CD4-positive, CD25-positive, alpha-beta regulatory T cell (primary cell): ENCODE results near the gene PPM1N. TPM values are rescaled to one million over a fixed set of nuclear protein-coding genes. Genes with fewer than 3 reads are reported as not detected.

Experiments used
- ATAC-seq, 2 donors: fragments of 150-1000 bp; cut with Tn5 transposase; one replicate each; pipeline ENCODE4 v1.10.0; 2021; ENCODE audit warnings: low read depth in 2 of 2, moderate number of reproducible peaks in 2 of 2, moderate library complexity in 1 of 2
- DNase-seq, 3 donors: peaks; one replicate each; pipeline versions ENCODE4 v3.0.0 to v3.0.0-alpha.2; 2012 to 2022; ENCODE audit warnings: mixed read lengths in 1 of 3
- H3K27ac ChIP-seq: one replicate; pipeline ENCODE4 v1.7.0; 2013; ENCODE audit warnings: mild to moderate bottlenecking, low read length; ENCODE audit not compliant: insufficient read depth, poor library complexity, severe bottlenecking
- H3K27me3 ChIP-seq: one replicate; pipeline ENCODE4 v1.7.0; 2013; ENCODE audit warnings: low read length; ENCODE audit not compliant: control insufficient read depth, insufficient read depth
- H3K36me3 ChIP-seq: one replicate; pipeline ENCODE4 v1.7.0; 2013; ENCODE audit warnings: mild to moderate bottlenecking, low read length, moderate library complexity; ENCODE audit not compliant: control insufficient read depth, insufficient read depth
- H3K4me1 ChIP-seq: 2 replicates; pipeline ENCODE4 v1.7.0; 2013; ENCODE audit warnings: mild to moderate bottlenecking, low read length; ENCODE audit not compliant: insufficient read depth, control insufficient read depth, poor library complexity, severe bottlenecking
- H3K4me3 ChIP-seq: one replicate; pipeline ENCODE4 v1.7.0; 2013; ENCODE audit warnings: low read depth, mild to moderate bottlenecking, low read length, moderate library complexity
- H3K9me3 ChIP-seq, 2 experiments: 1 replicate in 1 of 2; 2 replicates in 1 of 2; pipeline ENCODE4 v1.7.0; 2013; ENCODE audit warnings: low read length in 2 of 2, mild to moderate bottlenecking in 1 of 2, moderate library complexity in 1 of 2; ENCODE audit not compliant: control insufficient read depth in 2 of 2
- H3K27ac Mint-ChIP-seq, 3 donors: one replicate each; pipeline ENCODE4 v1.8.0; 2020 to 2022; ENCODE audit warnings: mild to moderate bottlenecking in 3 of 3, mixed read lengths in 3 of 3, moderate library complexity in 2 of 3
- H3K27me3 Mint-ChIP-seq: one replicate; pipeline ENCODE4 v1.8.0; 2022; ENCODE audit warnings: mild to moderate bottlenecking, mixed read lengths
- H3K36me3 Mint-ChIP-seq: one replicate; pipeline ENCODE4 v1.8.0; 2020; ENCODE audit warnings: mixed read lengths
- H3K4me1 Mint-ChIP-seq, 4 donors: one replicate each; pipeline ENCODE4 v1.8.0; 2020 to 2022; ENCODE audit warnings: mixed read lengths in 4 of 4, mild to moderate bottlenecking in 1 of 4
- H3K4me3 Mint-ChIP-seq, 4 donors: one replicate each; pipeline ENCODE4 v1.8.0; 2020 to 2022; ENCODE audit warnings: mild to moderate bottlenecking in 4 of 4, mixed read lengths in 4 of 4, moderate library complexity in 3 of 4
- H3K9me3 Mint-ChIP-seq, 7 donors: one replicate each; pipeline ENCODE4 v1.8.0; 2020 to 2022; ENCODE audit warnings: mixed read lengths in 7 of 7, mild to moderate bottlenecking in 3 of 7, moderate library complexity in 2 of 7
- polyA plus RNA-seq, 4 donors: library from polyadenylated mRNA; unstranded; fragments of 300-500 nt; fragmentation: Illumina TruSeq; gene quantifications; one replicate each; pipeline ENCODE4 v1.2.3, GENCODE V29; 2021
- total RNA-seq: library from RNA; stranded (reverse); gene quantifications from one replicate; pipeline ENCODE4 v1.2.3, GENCODE V29; 2022

Gene PPM1N
- total and polyA plus RNA-seq, 5 donors from 2014 or later = 2.3 to 6.7 (median 3.2) TPM

DNA sequence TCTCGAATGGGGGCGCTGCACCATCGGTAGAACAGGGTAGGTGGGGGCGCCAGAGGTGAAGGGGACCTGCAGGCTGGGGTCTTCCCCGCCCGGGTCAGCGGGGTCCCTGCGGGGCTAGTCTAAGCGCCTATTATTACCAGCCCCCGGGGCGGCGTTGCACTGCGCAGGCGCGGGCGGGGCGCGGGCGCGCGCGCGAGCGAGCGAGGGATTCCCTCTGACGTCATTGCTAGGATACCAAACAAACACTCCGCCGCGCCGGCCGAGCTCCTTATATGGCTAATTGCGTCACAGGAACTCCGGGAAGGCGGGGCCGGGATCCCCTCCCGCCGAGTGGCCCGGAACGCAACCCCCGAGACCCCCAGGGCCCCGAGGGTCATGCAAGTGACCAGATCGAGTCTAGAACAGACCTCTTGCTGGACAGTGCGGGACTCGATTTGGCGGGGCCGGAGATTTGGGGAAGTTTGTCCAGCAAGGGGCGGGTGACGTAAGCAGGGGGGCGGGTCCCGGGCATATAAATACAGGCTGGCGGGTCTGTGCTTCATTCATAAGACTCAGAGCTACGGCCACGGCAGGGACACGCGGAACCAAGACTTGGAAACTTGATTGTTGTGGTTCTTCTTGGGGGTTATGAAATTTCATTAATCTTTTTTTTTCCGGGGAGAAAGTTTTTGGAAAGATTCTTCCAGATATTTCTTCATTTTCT is 30.6 kb upstream of the PPM1N start, which contains the start of gene FOSB:
Gene FOSB (plus strand): TSS at position 541 of the 703 bp plus-strand sequence. CDS start 591 bp downstream, outside the sequence.
- Histone ChIP-seq H3K36me3 (peaks cover 15% of the 10 kb centered on the region), H3K9me3 (no peaks in the 10 kb centered on the region), H3K4me1 (peaks cover 32% of the 10 kb centered on the region), H3K27me3 (peaks cover 2% of the 10 kb centered on the region), H3K4me3 (peak within 1 kb of the TSS; percentile 93), H3K27ac (peak within 1 kb of the TSS; percentile 98)
- H3K4me1 Mint-ChIP-seq = peaks cover 0 to 29% (median 12%) of the 10 kb centered on the region in 4 donors
- H3K36me3 Mint-ChIP-seq = no peaks in the 10 kb centered on the region
- H3K4me3 Mint-ChIP-seq = peak within 1 kb of the TSS; percentile 90 to 99 (median 94)
- DNase-seq (peak; percentile 92 to 97 (median 94)), ATAC-seq (peak; percentile 30 to 40)
- H3K9me3 Mint-ChIP-seq = peaks cover 0 to 6% (median 0%) of the 10 kb centered on the region in 7 donors
- peak within 1 kb of the TSS; percentile 89 to 99 (median 99) for H3K27ac Mint-ChIP-seq
- H3K27me3 Mint-ChIP-seq = peaks cover 25% of the 10 kb centered on the region

DNA sequence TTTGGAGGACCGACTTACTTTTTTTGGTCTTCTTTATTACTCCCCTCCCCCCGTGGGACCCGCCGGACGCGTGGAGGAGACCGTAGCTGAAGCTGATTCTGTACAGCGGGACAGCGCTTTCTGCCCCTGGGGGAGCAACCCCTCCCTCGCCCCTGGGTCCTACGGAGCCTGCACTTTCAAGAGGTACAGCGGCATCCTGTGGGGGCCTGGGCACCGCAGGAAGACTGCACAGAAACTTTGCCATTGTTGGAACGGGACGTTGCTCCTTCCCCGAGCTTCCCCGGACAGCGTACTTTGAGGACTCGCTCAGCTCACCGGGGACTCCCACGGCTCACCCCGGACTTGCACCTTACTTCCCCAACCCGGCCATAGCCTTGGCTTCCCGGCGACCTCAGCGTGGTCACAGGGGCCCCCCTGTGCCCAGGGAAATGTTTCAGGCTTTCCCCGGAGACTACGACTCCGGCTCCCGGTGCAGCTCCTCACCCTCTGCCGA is 30.0 kb upstream of the PPM1N start:
- Mint-ChIP-seq H3K27me3 (peaks cover 25% of the 10 kb centered on the region), H3K36me3 (no peaks in the 10 kb centered on the region), H3K4me1 (peaks cover 0 to 29% (median 13%) of the 10 kb centered on the region in 4 donors), H3K27ac (peak overlapping the region; percentile 89 to 99 (median 99)), H3K4me3 (peak overlapping the region; percentile 90 to 99 (median 94)), H3K9me3 (peaks cover 0 to 6% (median 0%) of the 10 kb centered on the region in 7 donors)
- peak in 1 of 3 donors; percentile 55 for DNase-seq
- peak; percentile 3 to 12 for ATAC-seq
- H3K27me3 ChIP-seq = peaks cover 2% of the 10 kb centered on the region
- peaks cover 32% of the 10 kb centered on the region for H3K4me1 ChIP-seq
- H3K36me3 ChIP-seq = peaks cover 17% of the 10 kb centered on the region
- no peaks in the 10 kb centered on the region for H3K9me3 ChIP-seq
- H3K27ac ChIP-seq = peak overlapping the region; percentile 98
- peak overlapping the region; percentile 93 for H3K4me3 ChIP-seq

DNA sequence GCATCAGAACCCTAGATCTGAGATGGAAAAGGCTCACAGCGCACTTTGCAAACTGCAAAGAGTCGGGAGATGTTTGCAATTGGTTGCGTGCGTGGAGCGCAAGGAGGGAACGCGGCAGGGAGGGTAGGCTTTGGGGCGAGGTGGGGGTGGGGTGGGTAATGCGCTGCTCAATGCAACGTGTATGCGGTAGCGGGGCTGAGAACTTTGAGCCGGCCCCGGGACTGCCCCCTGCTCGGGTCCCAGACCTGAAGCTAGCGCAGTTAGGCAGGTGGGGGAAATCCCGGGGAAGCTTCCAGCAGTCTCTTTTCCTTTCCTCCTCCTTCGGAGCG is 29.5 kb upstream of the PPM1N start:
- Mint-ChIP-seq H3K27me3 (peaks cover 25% of the 10 kb centered on the region), H3K9me3 (peaks cover 0 to 6% (median 0%) of the 10 kb centered on the region in 7 donors), H3K4me3 (peak overlapping the region; percentile 90 to 99 (median 94)), H3K27ac (peak overlapping the region; percentile 83 to 99 (median 99)), H3K36me3 (no peaks in the 10 kb centered on the region), H3K4me1 (peaks cover 0 to 29% (median 13%) of the 10 kb centered on the region in 4 donors)
- peak overlapping the region; percentile 93 for H3K4me3 ChIP-seq
- peaks cover 17% of the 10 kb centered on the region for H3K36me3 ChIP-seq
- H3K27ac ChIP-seq = peak overlapping the region; percentile 98
- DNase-seq (no peak), ATAC-seq (peak; percentile 13 to 24)
- H3K9me3 ChIP-seq = no peaks in the 10 kb centered on the region
- H3K27me3 ChIP-seq = no peaks in the 10 kb centered on the region
- H3K4me1 ChIP-seq = peaks cover 32% of the 10 kb centered on the region

DNA sequence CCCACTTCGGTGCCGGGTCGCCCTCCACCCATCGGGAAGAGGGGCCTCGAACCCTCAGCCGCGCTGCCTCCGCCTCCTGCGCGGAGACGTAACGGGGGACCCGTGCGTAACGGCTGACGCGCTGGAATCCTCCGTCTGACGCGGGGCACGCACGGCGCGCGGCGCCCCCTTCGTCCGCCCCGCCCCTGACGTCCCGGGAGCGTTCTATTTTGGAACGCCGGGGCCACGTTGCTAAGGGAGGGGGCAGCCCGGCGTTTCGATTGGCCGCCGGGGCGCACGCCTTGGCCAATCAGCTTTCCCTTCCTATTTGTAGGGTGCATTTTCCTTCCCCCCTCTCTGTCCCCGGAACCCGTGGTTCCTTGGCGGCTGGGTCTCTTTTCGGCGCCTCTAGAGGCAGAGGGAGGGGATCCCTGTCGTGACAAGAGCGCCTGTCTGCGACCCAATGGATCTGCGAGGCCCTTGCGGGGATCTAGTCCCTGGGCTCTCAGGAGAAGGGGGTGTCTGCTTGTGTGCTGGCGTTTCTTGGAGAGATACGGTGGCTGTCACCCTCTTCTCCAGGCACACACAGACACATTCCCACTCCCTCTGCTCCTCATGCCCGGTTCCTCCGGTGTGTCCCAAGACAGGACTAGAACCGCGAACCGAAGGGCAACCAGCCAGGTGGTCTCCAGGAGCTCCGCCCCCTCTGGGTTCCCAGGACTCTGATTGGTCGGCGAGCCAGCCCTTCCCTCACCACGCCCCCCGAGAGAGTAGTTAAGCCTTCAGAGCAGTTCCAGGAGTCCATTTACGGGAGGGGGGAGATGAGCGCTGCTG is 28.9 kb upstream of the PPM1N start:
- DNase-seq (peak; percentile 75 to 98 (median 96)), ATAC-seq (peak; percentile 82 to 83)
- H3K9me3 ChIP-seq = no peaks in the 10 kb centered on the region
- H3K4me3 Mint-ChIP-seq = peak overlapping the region; percentile 90 to 99 (median 94)
- H3K27me3 ChIP-seq = no peaks in the 10 kb centered on the region
- H3K4me1 ChIP-seq = peaks cover 32% of the 10 kb centered on the region
- H3K27ac Mint-ChIP-seq = peak overlapping the region; percentile 89 to 99 (median 99)
- H3K9me3 Mint-ChIP-seq = peaks cover 0 to 6% (median 0%) of the 10 kb centered on the region in 7 donors
- H3K4me3 ChIP-seq = peak overlapping the region; percentile 93
- H3K36me3 Mint-ChIP-seq = no peaks in the 10 kb centered on the region
- H3K27ac ChIP-seq = peak overlapping the region; percentile 98
- peaks cover 0 to 29% (median 14%) of the 10 kb centered on the region in 4 donors for H3K4me1 Mint-ChIP-seq
- peaks cover 25% of the 10 kb centered on the region for H3K27me3 Mint-ChIP-seq
- peaks cover 17% of the 10 kb centered on the region for H3K36me3 ChIP-seq

DNA sequence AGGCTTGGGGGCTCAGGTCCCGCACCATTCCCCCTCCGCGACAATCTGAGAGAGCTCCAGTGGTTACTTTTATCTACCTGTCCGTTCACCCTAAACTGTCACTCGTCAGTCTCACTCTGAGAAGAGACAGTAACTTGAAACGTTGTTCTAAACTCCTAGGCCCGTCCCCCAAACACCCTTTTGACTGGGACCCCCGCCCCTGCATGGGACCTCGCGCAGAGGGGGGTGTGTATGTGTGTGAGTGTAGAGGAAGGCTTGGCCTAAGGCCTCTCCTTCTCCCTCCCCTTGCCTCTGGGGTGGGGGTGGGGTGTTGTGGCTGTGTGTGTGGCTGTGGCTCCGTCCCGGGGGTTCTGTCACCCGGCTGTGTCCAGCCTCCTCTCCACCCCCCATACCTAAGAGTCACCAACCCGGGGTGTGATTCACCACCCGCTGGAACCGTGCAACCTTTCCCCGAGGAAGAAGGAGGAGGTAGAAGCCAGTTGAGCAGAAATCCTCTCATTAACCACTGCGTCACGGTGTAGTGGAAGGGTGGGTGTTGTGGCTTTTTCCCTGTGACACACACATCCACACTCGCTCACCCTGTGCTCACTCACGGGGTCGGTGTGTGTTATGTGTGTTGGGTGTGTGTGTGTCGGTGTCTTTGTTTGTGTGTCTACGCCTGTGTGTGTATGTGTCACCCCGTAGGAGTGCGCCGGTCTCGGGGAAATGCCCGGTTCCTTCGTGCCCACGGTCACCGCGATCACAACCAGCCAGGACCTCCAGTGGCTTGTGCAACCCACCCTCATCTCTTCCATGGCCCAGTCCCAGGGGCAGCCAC is 28.1 kb upstream of the PPM1N start:
- Histone ChIP-seq H3K4me3 (peak overlapping the region; percentile 91), H3K9me3 (no peaks in the 10 kb centered on the region), H3K27ac (peak overlapping the region; percentile 98), H3K36me3 (peaks cover 17% of the 10 kb centered on the region), H3K27me3 (no peaks in the 10 kb centered on the region), H3K4me1 (peaks cover 34% of the 10 kb centered on the region)
- ATAC-seq (no peak), DNase-seq (peak in 2 of 3 donors; percentile 40 to 48)
- peaks cover 2 to 35% (median 18%) of the 10 kb centered on the region in 4 donors for H3K4me1 Mint-ChIP-seq
- H3K4me3 Mint-ChIP-seq = peak overlapping the region; percentile 90 to 99 (median 94)
- peaks cover 0 to 6% (median 0%) of the 10 kb centered on the region in 7 donors for H3K9me3 Mint-ChIP-seq
- peak overlapping the region in 2 of 3 donors; percentile 99 for H3K27ac Mint-ChIP-seq
- H3K36me3 Mint-ChIP-seq = no peaks in the 10 kb centered on the region
- peaks cover 25% of the 10 kb centered on the region for H3K27me3 Mint-ChIP-seq

DNA sequence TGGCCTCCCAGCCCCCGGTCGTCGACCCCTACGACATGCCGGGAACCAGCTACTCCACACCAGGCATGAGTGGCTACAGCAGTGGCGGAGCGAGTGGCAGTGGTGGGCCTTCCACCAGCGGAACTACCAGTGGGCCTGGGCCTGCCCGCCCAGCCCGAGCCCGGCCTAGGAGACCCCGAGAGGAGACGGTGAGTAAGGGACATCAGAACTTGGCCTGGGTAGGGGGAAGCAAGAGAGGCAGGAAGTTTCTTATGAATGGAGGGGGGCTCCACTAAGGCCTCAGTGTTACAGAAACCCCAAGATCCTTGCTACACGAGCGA is 27.5 kb upstream of the PPM1N start:
- H3K27ac Mint-ChIP-seq = peak overlapping the region in 2 of 3 donors; percentile 99
- H3K9me3 Mint-ChIP-seq = peaks cover 0 to 6% (median 0%) of the 10 kb centered on the region in 7 donors
- H3K4me1 Mint-ChIP-seq = peaks cover 2 to 37% (median 20%) of the 10 kb centered on the region in 4 donors

More for the DNA sequence above, 27.5 kb upstream of the PPM1N start:
- Histone ChIP-seq H3K4me1 (peaks cover 34% of the 10 kb centered on the region), H3K4me3 (peak overlapping the region; percentile 31), H3K9me3 (no peaks in the 10 kb centered on the region), H3K36me3 (peaks cover 17% of the 10 kb centered on the region), H3K27me3 (no peaks in the 10 kb centered on the region), H3K27ac (no peak overlapping the region)
- H3K27me3 Mint-ChIP-seq = peaks cover 20% of the 10 kb centered on the region
- DNase-seq = peak in 1 of 3 donors; percentile 21
- no peak for ATAC-seq
- peak overlapping the region; percentile 7 to 95 (median 92) for H3K4me3 Mint-ChIP-seq
- no peaks in the 10 kb centered on the region for H3K36me3 Mint-ChIP-seq
